ENCODE measurements around the gene GABRA4. TPM values are rescaled to one million over a fixed set of nuclear protein-coding genes. Genes with fewer than 3 reads are reported as not detected.

Gene GABRA4
- total RNA-seq, 4 donors from 2014 or later = under 0.01 to 1.3 (median 0.12) TPM

DNA sequence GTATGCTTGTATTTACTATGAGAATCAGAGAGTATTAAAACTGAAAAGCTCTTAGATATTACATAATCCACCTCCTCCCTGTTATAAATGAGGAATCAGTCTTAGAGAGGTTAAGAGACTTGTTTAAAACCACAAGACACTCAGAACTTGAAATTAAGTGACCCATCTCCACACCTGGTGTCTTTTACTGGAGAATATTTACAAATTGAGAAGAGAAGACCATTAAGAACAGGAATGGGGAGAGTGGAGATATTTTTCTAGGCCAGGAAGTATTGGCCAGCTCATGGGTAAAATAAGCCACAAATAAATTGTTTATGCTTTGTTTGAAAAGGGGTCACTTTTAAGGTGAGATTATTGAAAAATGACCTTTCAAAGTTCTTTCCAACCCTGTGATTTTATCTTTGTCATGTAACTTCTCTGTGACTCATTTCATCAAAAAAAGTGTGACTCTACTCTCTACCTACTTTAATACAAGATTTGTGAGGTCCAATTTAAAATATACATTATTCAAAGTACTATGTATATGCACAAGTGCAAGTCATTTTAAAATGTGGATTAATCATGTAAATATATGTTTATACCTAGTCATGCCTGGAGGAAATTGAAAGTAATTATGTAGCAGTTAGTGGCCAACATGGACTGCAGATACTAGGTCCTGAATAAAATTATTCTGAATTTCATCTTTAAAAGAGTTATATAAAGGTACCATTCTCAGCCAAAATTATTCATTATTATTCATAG, 68.4 kb downstream of the GABRA4 start:
- Histone ChIP-seq H3K4me3 (no peak overlapping the region), H3K36me3 (no peaks in the 10 kb centered on the region), H3K9me3 (no peaks in the 10 kb centered on the region), H3K27ac (no peak overlapping the region), H3K4me1 (no peaks in the 10 kb centered on the region), H3K27me3 (no peaks in the 10 kb centered on the region)
- TF ChIP-seq, protein P1, sequence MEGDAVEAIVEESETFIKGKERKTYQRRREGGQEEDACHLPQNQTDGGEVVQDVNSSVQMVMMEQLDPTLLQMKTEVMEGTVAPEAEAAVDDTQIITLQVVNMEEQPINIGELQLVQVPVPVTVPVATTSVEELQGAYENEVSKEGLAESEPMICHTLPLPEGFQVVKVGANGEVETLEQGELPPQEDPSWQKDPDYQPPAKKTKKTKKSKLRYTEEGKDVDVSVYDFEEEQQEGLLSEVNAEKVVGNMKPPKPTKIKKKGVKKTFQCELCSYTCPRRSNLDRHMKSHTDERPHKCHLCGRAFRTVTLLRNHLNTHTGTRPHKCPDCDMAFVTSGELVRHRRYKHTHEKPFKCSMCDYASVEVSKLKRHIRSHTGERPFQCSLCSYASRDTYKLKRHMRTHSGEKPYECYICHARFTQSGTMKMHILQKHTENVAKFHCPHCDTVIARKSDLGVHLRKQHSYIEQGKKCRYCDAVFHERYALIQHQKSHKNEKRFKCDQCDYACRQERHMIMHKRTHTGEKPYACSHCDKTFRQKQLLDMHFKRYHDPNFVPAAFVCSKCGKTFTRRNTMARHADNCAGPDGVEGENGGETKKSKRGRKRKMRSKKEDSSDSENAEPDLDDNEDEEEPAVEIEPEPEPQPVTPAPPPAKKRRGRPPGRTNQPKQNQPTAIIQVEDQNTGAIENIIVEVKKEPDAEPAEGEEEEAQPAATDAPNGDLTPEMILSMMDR (IDR thresholded peaks at IDR 0.05) = no peak
- TF ChIP-seq POLR2AphosphoS5 (IDR thresholded peaks at IDR 0.05) (no peak), EP300 (IDR thresholded peaks at IDR 0.05) (no peak), POLR2A (IDR thresholded peaks at IDR 0.05) (no peak)
- no peak for ATAC-seq

DNA sequence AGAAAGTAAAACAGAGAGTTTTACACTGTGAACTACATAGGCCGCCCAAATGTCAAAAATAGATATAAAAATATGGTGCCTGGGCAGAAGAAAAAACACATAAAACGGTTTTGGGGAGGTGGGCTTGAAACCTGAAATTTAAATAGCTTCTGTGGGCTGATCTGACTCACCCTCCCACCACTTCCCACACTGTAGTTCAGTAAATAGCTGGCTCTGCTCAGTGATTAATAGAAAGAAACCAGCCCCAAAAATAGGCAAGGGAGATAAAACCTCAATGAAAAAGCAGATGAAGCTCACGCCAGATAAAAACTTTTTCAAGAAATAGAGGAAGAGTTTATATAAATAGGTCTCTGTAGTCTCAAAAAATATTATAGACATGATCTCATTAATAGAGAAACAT, 71.2 kb downstream of the GABRA4 start:
- Histone ChIP-seq H3K36me3 (no peaks in the 10 kb centered on the region), H3K27ac (no peak overlapping the region), H3K27me3 (no peaks in the 10 kb centered on the region), H3K4me3 (no peak overlapping the region), H3K9me3 (no peaks in the 10 kb centered on the region), H3K4me1 (no peaks in the 10 kb centered on the region)
- TF ChIP-seq, protein P1 (IDR thresholded peaks at IDR 0.05) = no peak
- TF ChIP-seq POLR2A (IDR thresholded peaks at IDR 0.05) (no peak), POLR2AphosphoS5 (IDR thresholded peaks at IDR 0.05) (no peak), EP300 (IDR thresholded peaks at IDR 0.05) (no peak)
- ATAC-seq = no peak
- WGBS, 2 donors (ENCODE audit: low coverage in 1 of 2) = 58 to 69% methylated on average over 2 to 3 of the region's 3 CpGs

DNA sequence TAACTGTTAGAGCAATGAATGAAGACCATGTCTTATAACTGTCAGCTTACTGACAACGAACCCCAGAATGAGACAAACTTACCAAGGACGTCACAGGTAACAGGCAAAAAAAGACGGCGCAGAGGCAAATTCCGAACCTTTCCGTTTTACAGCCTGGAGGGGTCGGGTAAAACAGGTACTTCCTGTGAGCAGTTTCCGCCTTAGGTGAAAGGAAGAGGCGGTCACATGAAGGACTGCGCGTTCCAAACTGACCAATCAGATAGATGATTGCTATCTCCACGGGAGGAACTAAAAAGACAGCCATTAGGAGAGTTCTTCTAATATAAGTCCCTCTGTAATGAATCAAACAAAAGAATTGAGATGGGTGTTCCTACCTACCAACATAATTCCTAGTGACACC, 84.3 kb downstream of the GABRA4 start, which contains the start of gene COX7B2:
Gene COX7B2 (minus strand): TSS at position 168 of the 400 bp plus-strand sequence. CDS start 174,053 bp downstream, outside the sequence.
- Histone ChIP-seq H3K4me1 (no peaks in the 10 kb centered on the region), H3K9me3 (no peaks in the 10 kb centered on the region), H3K27me3 (no peaks in the 10 kb centered on the region), H3K36me3 (no peaks in the 10 kb centered on the region), H3K27ac (no peak within 1 kb of the TSS), H3K4me3 (no peak within 1 kb of the TSS)
- TF ChIP-seq POLR2A (IDR thresholded peaks at IDR 0.05) (no peak), EP300 (IDR thresholded peaks at IDR 0.05) (no peak), POLR2AphosphoS5 (IDR thresholded peaks at IDR 0.05) (no peak)
- TF ChIP-seq, protein P1 (IDR thresholded peaks at IDR 0.05) = no peak
- no peak for ATAC-seq
- 78 to 94% methylated on average over 9 to 12 of the region's 12 CpGs for WGBS, 2 donors (ENCODE audit: low coverage in 1 of 2)

DNA sequence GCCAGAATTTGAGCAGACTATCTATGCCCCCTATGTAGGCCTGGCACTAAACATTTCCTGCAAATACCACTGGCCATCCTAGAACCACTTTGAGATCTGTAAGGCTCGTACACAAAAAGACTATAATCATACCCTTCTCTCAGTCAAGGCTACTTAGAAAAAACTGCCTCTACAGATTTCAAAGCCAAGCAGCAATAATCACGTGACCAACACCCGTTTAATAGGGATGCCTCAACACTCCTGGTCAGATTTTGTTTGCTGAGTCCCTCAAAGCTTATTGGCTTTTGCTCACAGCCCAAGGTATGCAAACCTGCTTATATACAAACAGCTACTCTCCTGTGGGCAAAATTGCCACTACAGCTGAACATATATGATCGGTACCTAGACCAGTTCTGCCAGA, 85.2 kb downstream of the GABRA4 start:
- H3K4me3 ChIP-seq = no peak overlapping the region
- no peak for ATAC-seq
- no peaks in the 10 kb centered on the region for H3K27me3 ChIP-seq
- WGBS, 2 donors (ENCODE audit: low coverage in 1 of 2) = 63 to 87% methylated on average over 2 to 4 of the region's 4 CpGs
- H3K4me1 ChIP-seq = no peaks in the 10 kb centered on the region
- no peaks in the 10 kb centered on the region for H3K9me3 ChIP-seq
- no peak overlapping the region for H3K27ac ChIP-seq
- H3K36me3 ChIP-seq = no peaks in the 10 kb centered on the region
- TF ChIP-seq, protein P1 (IDR thresholded peaks at IDR 0.05) = no peak
- no peak for TF ChIP-seq EP300 (IDR thresholded peaks at IDR 0.05)
- no peak for TF ChIP-seq POLR2AphosphoS5 (IDR thresholded peaks at IDR 0.05)
- TF ChIP-seq POLR2A (IDR thresholded peaks at IDR 0.05) = no peak

DNA sequence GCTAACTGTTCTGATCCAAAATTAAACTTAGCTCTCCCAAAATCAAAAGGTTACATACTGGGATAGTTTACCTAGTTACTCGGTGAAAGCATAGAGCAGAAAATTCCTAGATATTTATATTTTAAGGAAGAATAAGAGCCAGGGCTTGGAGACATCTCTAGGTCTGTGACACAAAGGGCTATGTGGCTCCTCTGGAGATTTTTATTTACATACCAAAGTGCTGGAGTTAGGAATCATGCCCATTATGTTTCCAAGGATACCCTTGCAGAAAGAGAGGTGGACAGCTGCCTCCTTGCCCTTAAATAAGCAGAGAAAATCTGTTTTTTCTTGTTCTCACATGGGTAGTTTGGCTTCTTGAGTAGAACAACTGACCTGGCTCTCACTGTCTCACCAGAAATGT, 93.3 kb downstream of the GABRA4 start:
- Histone ChIP-seq H3K4me3 (no peak overlapping the region), H3K4me1 (peaks cover 0 to 6% (median 0%) of the 10 kb centered on the region in 3 donors), H3K9me3 (no peaks in the 10 kb centered on the region), H3K36me3 (no peaks in the 10 kb centered on the region), H3K27me3 (no peaks in the 10 kb centered on the region), H3K27ac (no peak overlapping the region)
- TF ChIP-seq, protein P1 (IDR thresholded peaks at IDR 0.05) = no peak
- no peak for TF ChIP-seq POLR2AphosphoS5 (IDR thresholded peaks at IDR 0.05)
- TF ChIP-seq EP300 (IDR thresholded peaks at IDR 0.05) = no peak
- no peak for TF ChIP-seq POLR2A (IDR thresholded peaks at IDR 0.05)
- ATAC-seq = no peak
- WGBS, 2 donors (ENCODE audit: low coverage in 1 of 2) = 22 to 43% methylated on average over 1 of the region's 1 CpG
